Stimulated activated CD8-positive, alpha-beta memory T cell treated with anti-CD3 and anti-CD28 coated beads, Interleukin-12 subunit alpha, Interleukin-12 subunit beta, amount 100 ng/mL, for 4 hours (primary cell): Measurements from ENCODE around the gene FAAH.
"Not testable (repeated sequence)": the region's sequence is repeated elsewhere in the genome, so short reads cannot be mapped to it uniquely, and the experiment has no call there.

ENCODE experiments used
- DNase-seq: peaks from one replicate; pipeline ENCODE4 v3.0.0-alpha.2; 2020; ENCODE audit warnings: low read depth

FAAH gene

GRCh38 chr1:46394108-46394871 lies at the start of gene FAAH:
Gene FAAH, plus strand, starts transcription at chr1:46394317. Its CDS starts 32 bp downstream, at chr1:46394349.
- DNase-seq, result no peak

- DNase-seq, result no peak
Observed at GRCh38 chr1:46344481-46344880, 49.6 kb upstream of the FAAH start.

DNA sequence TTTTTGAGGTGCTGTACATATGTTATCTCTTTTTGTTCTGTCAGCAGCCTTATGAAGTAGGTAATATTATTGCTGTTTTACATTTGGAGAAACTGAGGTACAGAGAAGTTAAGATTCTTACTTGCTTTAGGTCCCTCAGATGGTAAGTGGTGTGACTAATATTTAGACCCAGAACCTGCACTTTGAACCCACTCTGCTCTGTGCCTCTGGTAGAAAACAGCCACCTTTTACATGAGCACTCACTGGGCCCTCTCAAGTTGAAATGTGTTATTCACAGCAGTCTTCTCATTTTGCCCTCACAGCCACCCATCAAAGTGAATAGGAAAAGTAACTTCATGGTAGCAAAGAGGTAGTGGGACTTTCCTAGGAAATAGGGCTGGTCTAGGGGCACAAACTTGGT lies 48.8 kb upstream of the FAAH start:
- DNase-seq, result no peak

- DNase-seq, result no peak
Observed at GRCh38 chr1:46352363-46352762, 41.8 kb upstream of the FAAH start.

- DNase-seq, result not testable (repeated sequence)
Observed at GRCh38 chr1:46355920-46356319, 38.2 kb upstream of the FAAH start.

DNA sequence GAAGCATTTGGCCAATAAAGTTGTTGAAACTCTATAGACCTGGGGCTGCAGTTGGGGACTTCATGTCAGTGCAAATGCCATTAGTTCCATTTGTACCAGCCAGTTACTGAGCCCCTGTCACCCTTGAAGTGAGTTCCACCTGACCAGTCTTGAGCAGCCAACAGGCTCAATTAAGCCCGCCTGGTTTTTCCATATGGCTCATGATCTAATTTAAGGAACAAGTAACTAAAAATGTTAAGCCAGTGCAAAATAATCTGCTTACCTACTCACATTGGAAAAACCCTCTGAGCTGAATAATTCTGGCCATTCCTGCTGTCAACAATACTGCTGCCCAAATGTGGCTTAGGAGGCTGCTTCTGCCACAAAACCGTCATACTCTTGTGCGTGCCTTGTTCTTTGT lies 32.0 kb upstream of the FAAH start:
- no peak for DNase-seq

- DNase-seq, result no peak
Observed at GRCh38 chr1:46363121-46363520, 31.0 kb upstream of the FAAH start.

DNA sequence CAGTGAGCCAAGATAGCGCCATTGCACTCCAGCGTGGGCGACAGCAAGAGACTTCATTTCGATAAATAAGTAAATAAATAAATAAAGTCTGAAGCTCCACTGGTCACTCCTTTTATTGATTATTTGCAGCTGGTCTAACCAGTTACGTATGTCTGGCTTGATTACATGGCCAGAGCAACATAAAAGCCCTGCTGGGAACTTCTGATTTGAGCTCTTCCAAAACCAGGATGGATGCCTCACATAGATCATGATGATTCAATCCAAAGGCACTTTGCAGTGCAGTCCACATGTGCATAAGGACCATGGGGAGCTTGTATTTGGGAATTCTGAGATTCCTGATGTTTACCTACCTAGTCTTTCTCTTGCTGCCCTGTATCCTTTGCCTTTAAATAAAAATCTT lies 29.5 kb upstream of the FAAH start:
- DNase-seq, result no peak

- DNase-seq, result not testable (repeated sequence)
Observed at GRCh38 chr1:46365796-46366195, 28.3 kb upstream of the FAAH start.

- no peak for DNase-seq
Observed at GRCh38 chr1:46367072-46367471, 27.0 kb upstream of the FAAH start.

DNA sequence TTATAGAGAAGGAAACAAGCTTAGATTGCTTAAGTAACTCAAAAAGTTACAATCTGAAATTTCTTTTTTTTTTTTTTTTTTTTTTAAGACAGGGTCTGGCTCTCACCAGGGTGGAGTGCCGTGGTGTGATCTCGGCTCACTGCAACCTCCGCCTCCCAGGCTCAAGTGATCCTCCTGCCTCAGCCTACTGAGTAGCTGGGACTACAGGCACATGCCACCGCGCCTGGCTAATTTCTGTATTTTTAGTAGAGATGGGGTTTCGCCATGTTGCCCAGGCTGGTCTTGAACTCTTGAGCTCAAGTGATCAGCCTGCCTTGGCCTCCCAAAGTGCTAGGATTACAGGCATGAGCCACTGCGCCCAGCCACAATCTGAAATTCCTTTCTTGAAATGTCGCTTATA lies 26.4 kb upstream of the FAAH start:
- DNase-seq, result not testable (repeated sequence)

DNA sequence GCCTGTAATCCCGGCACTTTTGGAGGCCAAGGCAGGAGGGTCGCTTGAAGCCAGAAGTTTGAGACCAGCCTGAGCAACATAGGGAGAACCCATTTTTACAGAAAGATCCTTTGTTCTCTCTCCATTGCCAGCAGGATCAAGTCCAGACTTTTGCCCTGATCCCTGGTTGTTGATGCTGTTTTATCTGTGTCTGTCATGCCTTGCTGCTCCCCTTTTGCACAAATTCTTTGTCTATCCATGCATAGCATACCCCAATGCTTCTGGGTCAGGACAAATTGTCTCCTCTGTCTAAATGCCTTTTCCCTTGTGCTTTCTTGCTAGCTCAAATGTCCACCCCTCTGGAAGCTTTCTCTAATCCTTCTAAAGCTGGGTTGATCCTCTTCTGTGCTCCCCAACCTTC lies 25.3 kb upstream of the FAAH start:
- DNase-seq, result no peak

DNA sequence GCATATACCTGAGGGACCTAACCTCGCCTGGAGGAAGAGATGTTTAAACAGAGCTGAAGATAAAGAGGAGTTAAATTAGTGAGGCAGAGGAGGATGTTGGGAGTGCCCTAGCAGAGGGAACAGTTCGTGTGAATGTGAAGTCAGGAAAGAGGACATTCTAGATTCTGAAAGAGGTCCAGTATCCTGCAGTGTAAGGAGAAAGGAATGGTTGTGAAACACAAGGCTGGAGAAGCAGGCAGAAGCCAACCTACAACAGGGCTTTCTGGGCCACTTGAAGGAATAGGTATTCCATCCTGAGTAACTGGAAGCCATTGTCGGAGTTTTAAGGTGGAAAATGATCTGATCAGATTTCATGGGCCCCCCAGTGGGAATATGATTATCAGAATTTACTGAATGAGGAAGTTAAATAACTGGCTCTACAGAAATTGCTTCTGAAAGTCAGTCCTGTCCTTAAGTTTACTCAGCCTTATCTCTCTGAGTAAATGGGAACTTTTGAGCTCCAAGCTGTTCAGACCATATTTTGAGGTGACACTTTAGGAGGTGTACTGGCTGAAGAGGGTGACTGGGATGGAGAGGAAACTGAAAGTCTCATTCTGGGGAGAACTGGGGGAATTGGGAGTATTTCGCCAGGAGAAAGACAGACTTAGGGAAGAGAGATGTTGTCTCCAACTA lies 24.4 kb upstream of the FAAH start:
- no peak for DNase-seq

GRCh38 chr1:46370214-46370633 lies 23.9 kb upstream of the FAAH start:
- no peak for DNase-seq

- no peak for DNase-seq
Observed at GRCh38 chr1:46372431-46372830, 21.7 kb upstream of the FAAH start.

GRCh38 chr1:46379996-46380395 lies 14.1 kb upstream of the FAAH start:
- no peak for DNase-seq

GRCh38 chr1:46380508-46380907 lies 13.6 kb upstream of the FAAH start:
- DNase-seq, result no peak

DNA sequence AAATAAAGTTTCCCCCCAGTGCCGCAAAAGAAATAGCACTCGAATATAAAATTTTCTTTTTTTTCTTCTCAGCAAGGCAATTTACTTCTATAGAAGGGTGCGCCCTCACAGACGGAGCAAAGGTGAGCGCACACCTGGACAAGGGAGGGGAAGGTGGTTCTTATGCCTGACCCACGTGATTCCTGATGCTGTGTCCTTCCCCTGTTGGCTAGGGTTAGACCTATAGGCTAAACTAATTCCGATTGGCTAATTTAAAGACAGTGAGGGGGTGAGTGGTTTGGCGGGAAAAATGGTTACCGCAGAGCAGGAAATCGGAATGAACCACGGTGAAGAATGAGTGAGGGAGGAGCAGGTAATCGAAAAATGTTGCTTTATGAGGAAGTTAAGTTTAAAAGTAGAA lies 607 bp upstream of the FAAH start:
- no peak for DNase-seq

DNA sequence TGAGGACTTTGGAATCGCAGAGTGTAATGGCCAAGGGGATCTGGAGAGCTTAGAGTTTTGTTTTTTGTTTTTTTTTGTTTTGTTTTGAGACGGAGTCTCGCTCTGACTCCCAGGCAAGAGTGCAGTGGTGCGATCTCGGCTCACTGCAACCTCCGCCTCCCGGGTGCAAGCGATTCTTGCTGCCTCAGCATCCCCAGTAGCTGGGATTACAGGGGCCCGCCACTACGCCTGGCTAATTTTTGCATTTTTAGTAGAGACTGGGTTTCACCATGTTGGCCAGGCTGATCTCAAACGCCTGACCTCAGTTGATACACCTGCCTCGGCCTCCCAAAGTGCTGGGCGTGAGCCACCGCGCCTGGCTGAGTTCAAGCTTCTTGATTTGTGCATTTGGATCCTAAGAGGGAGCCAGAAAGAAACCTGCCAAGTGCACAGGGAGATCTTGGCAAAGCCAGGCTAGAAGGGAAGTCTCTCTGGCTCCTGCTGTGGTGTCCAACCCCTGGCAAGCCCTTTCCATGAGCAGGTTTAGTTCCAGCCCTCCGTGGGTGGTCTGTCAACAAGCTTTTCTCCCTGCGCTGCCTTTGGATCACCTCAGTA lies 852 bp downstream of the FAAH start:
- DNase-seq, result no peak

DNA sequence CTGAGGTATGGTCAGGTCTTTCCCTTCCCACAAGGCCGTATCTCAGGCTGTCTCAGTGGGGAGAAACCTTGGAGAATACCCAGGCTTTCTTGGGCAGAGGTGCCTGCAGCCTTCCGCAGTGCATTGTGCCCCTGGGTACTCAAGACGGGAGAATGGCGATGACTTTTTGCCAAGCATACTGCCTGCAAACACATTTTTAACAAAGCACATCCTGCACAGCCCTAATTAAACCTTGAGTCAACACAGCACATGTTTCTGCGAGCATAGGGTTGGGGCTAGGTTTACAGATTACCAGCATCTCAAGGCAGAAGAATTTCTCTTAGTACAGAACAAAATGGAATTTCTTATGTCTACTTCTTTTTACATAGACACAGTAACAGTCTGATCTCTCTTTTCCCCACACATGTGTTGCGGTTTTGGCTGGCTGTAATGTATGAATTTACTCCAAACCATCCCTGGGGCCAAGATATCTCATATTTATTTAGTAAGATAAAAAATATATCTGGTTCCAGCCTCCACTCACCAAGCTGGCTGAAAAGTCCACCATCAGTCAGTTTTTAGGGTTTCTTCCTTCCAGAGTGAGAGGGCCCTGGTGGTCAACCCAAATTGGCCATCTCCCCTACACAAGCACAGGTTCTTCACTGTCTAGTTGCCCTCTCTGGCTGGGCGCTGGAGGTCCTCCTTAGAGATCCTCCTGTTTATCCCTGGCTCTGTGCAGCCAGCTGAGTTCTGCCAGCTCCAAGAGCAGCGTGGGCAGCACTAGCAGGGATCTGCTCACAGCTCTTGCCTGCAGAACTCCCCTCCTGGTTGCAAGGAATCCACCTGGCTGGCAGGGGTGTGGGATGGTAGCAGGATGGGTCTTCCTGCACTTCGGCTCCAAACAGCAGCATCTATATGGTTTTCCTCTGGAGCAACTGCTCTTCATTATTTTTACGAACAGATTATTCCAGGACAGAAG lies 2.6 kb downstream of the FAAH start:
- no peak for DNase-seq

DNA sequence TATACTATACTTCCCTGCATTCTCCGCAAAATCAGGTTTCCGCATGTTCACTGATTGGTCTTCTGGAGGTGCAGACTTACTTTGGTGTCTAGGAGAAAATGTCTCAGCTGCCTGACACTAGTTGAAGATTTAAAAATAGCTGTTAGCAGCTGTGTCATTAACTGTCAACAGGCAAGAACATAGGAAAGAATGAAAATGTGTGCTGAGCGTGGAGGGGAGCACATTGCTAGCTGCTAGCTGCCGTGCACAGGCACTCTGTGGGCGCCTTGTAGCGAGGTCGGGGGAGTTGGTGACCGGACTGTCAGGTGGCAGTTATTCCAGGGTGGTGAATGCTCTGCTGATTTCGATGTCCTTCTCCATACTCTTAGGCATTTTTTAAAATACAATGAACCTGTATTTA lies 5.2 kb downstream of the FAAH start:
- no peak for DNase-seq

- DNase-seq, result no peak
Observed at GRCh38 chr1:46400421-46400820, 6.3 kb downstream of the FAAH start.
